HL-60 (cell line): ENCODE measurements around the gene DTWD2.

ENCODE experiments used
- DNase-seq, 2 experiments: peaks; one replicate each; pipeline ENCODE4 v3.0.0-alpha.2; 2010 to 2020; ENCODE audit warnings: low read depth in 1 of 2, low spot score in 1 of 2
- H3K27ac ChIP-seq: fragments of 250-450 bp; sonication (Bioruptor Pico); replicated peaks from 2 replicates; pipeline ENCODE4 v1.5.1; 2020; ENCODE audit warnings: mild to moderate bottlenecking, moderate library complexity
- H3K27me3 ChIP-seq: fragments of 250-450 bp; sonication (Bioruptor Pico); 2 replicates; pipeline ENCODE4 v1.5.1; 2021; ENCODE audit warnings: mild to moderate bottlenecking, moderate library complexity; ENCODE audit not compliant: insufficient read depth, poor library complexity, severe bottlenecking
- H3K4me3 ChIP-seq: replicated peaks from 2 replicates; pipeline ENCODE4 v1.5.1; 2011; ENCODE audit warnings: mild to moderate bottlenecking, control low read depth, low read length; ENCODE audit not compliant: insufficient read depth
- GABPA ChIP-seq: IDR thresholded peaks from 2 replicates; pipeline ENCODE4 v1.6.1; 2012; ENCODE audit warnings: low read depth
- POLR2AphosphoS5 ChIP-seq: IDR thresholded peaks from 2 replicates; pipeline ENCODE4 v1.6.1; 2012; ENCODE audit warnings: low read depth
- SPI1 ChIP-seq: IDR thresholded peaks from 2 replicates; pipeline ENCODE4 v1.6.1; 2012; ENCODE audit warnings: low read depth, mild to moderate bottlenecking, borderline replicate concordance
- TF ChIP-seq, protein P1 (sequence below): IDR thresholded peaks from 2 replicates; pipeline ENCODE4 v1.6.1; 2012; ENCODE audit warnings: low read depth; ENCODE audit not compliant: insufficient replicate concordance
- TF ChIP-seq, protein P2 (sequence below): IDR thresholded peaks from one replicate; pipeline ENCODE4 v1.5.1; 2011; ENCODE audit warnings: low read length, control low read depth, inconsistent platforms; ENCODE audit not compliant: insufficient read depth

The DTWD2 gene

DNA sequence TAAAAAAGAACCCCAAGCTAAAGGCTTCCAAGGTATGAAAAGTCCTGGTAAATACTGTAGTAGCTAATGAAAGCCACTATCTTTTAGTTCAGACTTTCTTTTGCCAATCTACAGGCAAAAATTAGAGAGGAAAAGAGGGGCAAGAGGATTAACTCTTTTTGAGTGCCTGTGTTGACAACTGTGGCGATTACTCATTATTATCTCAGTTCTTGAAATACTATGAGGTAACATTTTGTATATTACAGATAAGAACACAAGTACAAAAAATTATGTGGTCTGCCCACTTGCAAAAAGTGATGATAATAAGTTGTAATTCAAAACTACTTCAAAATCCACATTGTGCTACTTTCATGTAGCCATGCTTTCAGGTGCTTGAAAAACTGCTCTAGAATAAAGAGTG lies 144.0 kb downstream of the DTWD2 start:
- no peak overlapping the region for H3K4me3 ChIP-seq
- no peak overlapping the region for H3K27ac ChIP-seq
- no peak for DNase-seq
- H3K27me3 ChIP-seq, result no peaks in the 10 kb centered on the region
- TF ChIP-seq, protein P1, sequence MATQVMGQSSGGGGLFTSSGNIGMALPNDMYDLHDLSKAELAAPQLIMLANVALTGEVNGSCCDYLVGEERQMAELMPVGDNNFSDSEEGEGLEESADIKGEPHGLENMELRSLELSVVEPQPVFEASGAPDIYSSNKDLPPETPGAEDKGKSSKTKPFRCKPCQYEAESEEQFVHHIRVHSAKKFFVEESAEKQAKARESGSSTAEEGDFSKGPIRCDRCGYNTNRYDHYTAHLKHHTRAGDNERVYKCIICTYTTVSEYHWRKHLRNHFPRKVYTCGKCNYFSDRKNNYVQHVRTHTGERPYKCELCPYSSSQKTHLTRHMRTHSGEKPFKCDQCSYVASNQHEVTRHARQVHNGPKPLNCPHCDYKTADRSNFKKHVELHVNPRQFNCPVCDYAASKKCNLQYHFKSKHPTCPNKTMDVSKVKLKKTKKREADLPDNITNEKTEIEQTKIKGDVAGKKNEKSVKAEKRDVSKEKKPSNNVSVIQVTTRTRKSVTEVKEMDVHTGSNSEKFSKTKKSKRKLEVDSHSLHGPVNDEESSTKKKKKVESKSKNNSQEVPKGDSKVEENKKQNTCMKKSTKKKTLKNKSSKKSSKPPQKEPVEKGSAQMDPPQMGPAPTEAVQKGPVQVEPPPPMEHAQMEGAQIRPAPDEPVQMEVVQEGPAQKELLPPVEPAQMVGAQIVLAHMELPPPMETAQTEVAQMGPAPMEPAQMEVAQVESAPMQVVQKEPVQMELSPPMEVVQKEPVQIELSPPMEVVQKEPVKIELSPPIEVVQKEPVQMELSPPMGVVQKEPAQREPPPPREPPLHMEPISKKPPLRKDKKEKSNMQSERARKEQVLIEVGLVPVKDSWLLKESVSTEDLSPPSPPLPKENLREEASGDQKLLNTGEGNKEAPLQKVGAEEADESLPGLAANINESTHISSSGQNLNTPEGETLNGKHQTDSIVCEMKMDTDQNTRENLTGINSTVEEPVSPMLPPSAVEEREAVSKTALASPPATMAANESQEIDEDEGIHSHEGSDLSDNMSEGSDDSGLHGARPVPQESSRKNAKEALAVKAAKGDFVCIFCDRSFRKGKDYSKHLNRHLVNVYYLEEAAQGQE, result no peak
- TF ChIP-seq, protein P2, sequence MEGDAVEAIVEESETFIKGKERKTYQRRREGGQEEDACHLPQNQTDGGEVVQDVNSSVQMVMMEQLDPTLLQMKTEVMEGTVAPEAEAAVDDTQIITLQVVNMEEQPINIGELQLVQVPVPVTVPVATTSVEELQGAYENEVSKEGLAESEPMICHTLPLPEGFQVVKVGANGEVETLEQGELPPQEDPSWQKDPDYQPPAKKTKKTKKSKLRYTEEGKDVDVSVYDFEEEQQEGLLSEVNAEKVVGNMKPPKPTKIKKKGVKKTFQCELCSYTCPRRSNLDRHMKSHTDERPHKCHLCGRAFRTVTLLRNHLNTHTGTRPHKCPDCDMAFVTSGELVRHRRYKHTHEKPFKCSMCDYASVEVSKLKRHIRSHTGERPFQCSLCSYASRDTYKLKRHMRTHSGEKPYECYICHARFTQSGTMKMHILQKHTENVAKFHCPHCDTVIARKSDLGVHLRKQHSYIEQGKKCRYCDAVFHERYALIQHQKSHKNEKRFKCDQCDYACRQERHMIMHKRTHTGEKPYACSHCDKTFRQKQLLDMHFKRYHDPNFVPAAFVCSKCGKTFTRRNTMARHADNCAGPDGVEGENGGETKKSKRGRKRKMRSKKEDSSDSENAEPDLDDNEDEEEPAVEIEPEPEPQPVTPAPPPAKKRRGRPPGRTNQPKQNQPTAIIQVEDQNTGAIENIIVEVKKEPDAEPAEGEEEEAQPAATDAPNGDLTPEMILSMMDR, result no peak
- TF ChIP-seq GABPA, result no peak
- TF ChIP-seq POLR2AphosphoS5, result no peak
- no peak for TF ChIP-seq SPI1

DNA sequence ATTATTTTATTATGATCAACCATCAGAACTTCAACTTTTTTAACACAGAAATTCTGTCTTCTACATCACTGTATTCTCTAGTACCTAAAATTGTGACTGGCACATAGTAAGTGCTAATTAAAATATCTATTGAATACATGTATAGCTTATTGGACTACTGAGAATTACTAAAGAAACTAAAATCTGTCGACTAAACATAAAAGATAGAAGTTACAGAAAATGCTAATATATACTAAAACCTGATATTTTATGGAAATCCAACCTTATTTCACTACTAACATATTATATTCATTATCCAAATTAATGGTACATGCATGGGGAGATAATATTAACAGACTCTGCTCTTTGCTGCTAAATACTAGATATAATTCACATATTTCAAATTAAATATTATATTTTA lies 153.6 kb downstream of the DTWD2 start:
- DNase-seq, result no peak
- TF ChIP-seq POLR2AphosphoS5 (no peak), GABPA (no peak), SPI1 (no peak)
- TF ChIP-seq, protein P2, result no peak
- TF ChIP-seq, protein P1, result no peak
- H3K27ac ChIP-seq, result no peak overlapping the region
- no peaks in the 10 kb centered on the region for H3K27me3 ChIP-seq
- H3K4me3 ChIP-seq, result no peak overlapping the region

DNA sequence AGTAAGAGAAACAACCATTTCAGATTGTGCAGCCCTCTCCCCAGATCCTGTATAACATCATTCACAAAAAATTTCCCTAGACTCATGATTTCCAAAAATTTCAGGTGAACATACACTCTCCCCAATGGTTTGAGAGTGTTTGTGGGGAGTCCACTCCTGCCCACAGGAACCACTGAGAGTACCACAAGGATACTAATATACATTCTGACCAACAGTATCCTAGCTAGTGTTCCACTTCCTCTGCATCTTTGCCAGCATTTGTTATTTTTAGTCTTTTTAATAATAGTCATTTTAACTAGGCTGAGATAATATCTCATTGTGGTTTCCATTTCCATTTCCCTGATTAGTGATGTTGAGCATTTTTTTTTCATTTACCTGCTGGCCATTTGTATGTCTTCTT lies 155.4 kb downstream of the DTWD2 start:
- Histone ChIP-seq H3K27me3 (no peaks in the 10 kb centered on the region), H3K27ac (no peak overlapping the region), H3K4me3 (no peak overlapping the region)
- TF ChIP-seq, protein P1, result no peak
- TF ChIP-seq GABPA, result no peak
- TF ChIP-seq, protein P2, result no peak
- TF ChIP-seq SPI1, result no peak
- no peak for TF ChIP-seq POLR2AphosphoS5
- no peak for DNase-seq
